Body of pancreas (tissue), 4 donors: ENCODE results near the gene CFAP90.

Experiments
- POLR2A ChIP-seq, 3 donors: fragments of 450-650 bp; IDR thresholded peaks; one replicate each; pipeline ENCODE4 v1.6.1; 2016; ENCODE audit warnings: antibody characterized with exemption in 3 of 3, mild to moderate bottlenecking in 2 of 3
- TF ChIP-seq, protein P1 (sequence below), 7 experiments: fragments of 450-650 bp in 4 of 7; fragments of 200-600 bp in 3 of 7; sonication (generic) in 3 of 7; IDR thresholded peaks; one replicate each; pipeline ENCODE4 v1.5.1; 2016 to 2019; ENCODE audit warnings: antibody characterized with exemption in 7 of 7

DNA sequence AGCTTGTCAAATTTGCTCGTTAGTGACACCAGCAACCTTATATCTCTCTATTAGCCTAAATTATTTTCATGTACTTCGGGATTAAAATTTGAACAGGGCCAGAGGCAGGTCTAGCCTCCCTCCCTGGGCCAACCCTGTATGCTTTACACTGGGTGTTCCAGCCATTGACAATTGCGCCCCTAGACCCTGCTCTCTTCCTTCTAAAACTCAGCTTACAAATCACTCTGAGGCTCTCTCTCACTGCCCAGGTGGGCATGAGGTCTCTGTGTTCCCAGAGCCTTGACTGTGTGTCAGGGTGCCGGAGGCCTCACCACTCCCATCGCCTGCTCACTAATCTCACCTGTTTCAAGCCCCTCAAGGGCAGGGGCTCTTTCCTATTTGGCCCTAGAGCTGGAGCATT is 6.4 kb upstream of the CFAP90 start:
- TF ChIP-seq, protein P1, sequence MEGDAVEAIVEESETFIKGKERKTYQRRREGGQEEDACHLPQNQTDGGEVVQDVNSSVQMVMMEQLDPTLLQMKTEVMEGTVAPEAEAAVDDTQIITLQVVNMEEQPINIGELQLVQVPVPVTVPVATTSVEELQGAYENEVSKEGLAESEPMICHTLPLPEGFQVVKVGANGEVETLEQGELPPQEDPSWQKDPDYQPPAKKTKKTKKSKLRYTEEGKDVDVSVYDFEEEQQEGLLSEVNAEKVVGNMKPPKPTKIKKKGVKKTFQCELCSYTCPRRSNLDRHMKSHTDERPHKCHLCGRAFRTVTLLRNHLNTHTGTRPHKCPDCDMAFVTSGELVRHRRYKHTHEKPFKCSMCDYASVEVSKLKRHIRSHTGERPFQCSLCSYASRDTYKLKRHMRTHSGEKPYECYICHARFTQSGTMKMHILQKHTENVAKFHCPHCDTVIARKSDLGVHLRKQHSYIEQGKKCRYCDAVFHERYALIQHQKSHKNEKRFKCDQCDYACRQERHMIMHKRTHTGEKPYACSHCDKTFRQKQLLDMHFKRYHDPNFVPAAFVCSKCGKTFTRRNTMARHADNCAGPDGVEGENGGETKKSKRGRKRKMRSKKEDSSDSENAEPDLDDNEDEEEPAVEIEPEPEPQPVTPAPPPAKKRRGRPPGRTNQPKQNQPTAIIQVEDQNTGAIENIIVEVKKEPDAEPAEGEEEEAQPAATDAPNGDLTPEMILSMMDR (IDR thresholded peaks at IDR 0.05) = no peak
- no peak for TF ChIP-seq POLR2A (IDR thresholded peaks at IDR 0.05)
